OCI-LY7 (cell line): ENCODE results near the gene KSR1. TPM values are rescaled to one million over a fixed set of nuclear protein-coding genes. Genes with fewer than 3 reads are reported as not detected.

Experiments used
- BruUV-seq: library from RNA; stranded (reverse); fragments of 400-500 nt; replicated peaks from 2 replicates; lab custom pipeline; 2021; lab: Mats Ljungman, UMichigan
- CTCF ChIA-PET: fragments of 300-600 bp; sonication (Branson Sonifier 250); formaldehyde crosslinking; loops from one replicate; lab custom pipeline; 2022; ENCODE audit warnings: antibody characterized with exemption; ENCODE audit not compliant: unreplicated experiment; lab: Charles Lee
- POLR2A ChIA-PET: fragments of 300-600 bp; sonication (Branson Sonifier 250); formaldehyde crosslinking; loops from one replicate; lab custom pipeline; 2022; ENCODE audit warnings: antibody characterized with exemption; lab: Charles Lee
- DNase-seq: peaks from one replicate; pipeline ENCODE4 v3.0.0-alpha.2; 2015; ENCODE audit warnings: low spot score
- H2AFZ ChIP-seq: fragments of 200-600 bp; sonication (generic), shearing (Covaris generic); 2 replicates; pipeline ENCODE4 v1.6.1; 2014; ENCODE audit warnings: mild to moderate bottlenecking, antibody characterized with exemption, low read length, moderate library complexity
- H3K27ac ChIP-seq: fragments of 200-600 bp; sonication (generic); 2 replicates; pipeline ENCODE4 v1.5.1; 2014; ENCODE audit warnings: mixed run types, low read depth, mild to moderate bottlenecking, moderate library complexity, low read length, inconsistent platforms; ENCODE audit not compliant: poor library complexity, severe bottlenecking
- H3K36me3 ChIP-seq: fragments of 200-600 bp; sonication (generic); 2 replicates; pipeline ENCODE4 v1.6.1; 2014; ENCODE audit warnings: mild to moderate bottlenecking, antibody characterized with exemption, low read length, moderate library complexity, mixed read lengths; ENCODE audit not compliant: insufficient read depth
- H3K4me1 ChIP-seq: fragments of 200-600 bp; sonication (generic); 2 replicates; pipeline ENCODE4 v1.5.1; 2014; ENCODE audit warnings: mild to moderate bottlenecking, low read length; ENCODE audit not compliant: insufficient read depth, poor library complexity, severe bottlenecking
- H3K4me2 ChIP-seq: fragments of 200-600 bp; sonication (generic); 2 replicates; pipeline ENCODE4 v1.6.1; 2014; ENCODE audit warnings: mild to moderate bottlenecking, low read length
- H3K4me3 ChIP-seq: fragments of 200-600 bp; sonication (generic); 2 replicates; pipeline ENCODE4 v1.5.1; 2014; ENCODE audit warnings: mild to moderate bottlenecking, low read depth, low read length; ENCODE audit not compliant: poor library complexity, severe bottlenecking
- H3K79me2 ChIP-seq: fragments of 200-600 bp; sonication (generic); 2 replicates; pipeline ENCODE4 v1.6.1; 2016; ENCODE audit warnings: low read depth, mild to moderate bottlenecking, low read length, moderate library complexity, mixed read lengths; ENCODE audit not compliant: insufficient read depth
- H3K9me2 ChIP-seq: fragments of 200-600 bp; sonication (generic); 2 replicates; pipeline ENCODE4 v1.6.1; 2016; ENCODE audit warnings: mild to moderate bottlenecking, low read length, mixed read lengths; ENCODE audit not compliant: insufficient read depth
- H3K9me3 ChIP-seq: fragments of 200-600 bp; sonication (generic); 2 replicates; pipeline ENCODE4 v1.6.1; 2014; ENCODE audit warnings: mild to moderate bottlenecking, mixed run types, low read length, mixed read lengths
- H4K20me1 ChIP-seq: fragments of 200-600 bp; sonication (generic); 2 replicates; pipeline ENCODE4 v1.6.1; 2014; ENCODE audit warnings: mild to moderate bottlenecking, antibody characterized with exemption, low read length, moderate library complexity, mixed read lengths; ENCODE audit not compliant: insufficient read depth
- CTCF ChIP-seq: fragments of 200-600 bp; sonication (generic); conservative IDR thresholded peaks from 2 replicates; pipeline ENCODE4 v1.5.1; 2014; ENCODE audit warnings: mild to moderate bottlenecking, antibody characterized with exemption, low read length, moderate library complexity, mixed read lengths
- EZH2phosphoT487 ChIP-seq: fragments of 200-600 bp; sonication (generic); IDR thresholded peaks from 2 replicates; pipeline ENCODE4 v1.6.1; 2018; ENCODE audit warnings: low read depth, borderline replicate concordance, mild to moderate bottlenecking, mixed run types, antibody characterized with exemption, low read length, moderate library complexity, mixed read lengths
- intact Hi-C: fragments of 100-400 bp; cut with micrococcal nuclease; formaldehyde crosslinking; loops from one replicate; pipeline ENCODE4 v1.10.0; 2022; ENCODE audit not compliant: unreplicated experiment
- total RNA-seq, 2 experiments: library from RNA; depleted of rRNA in 1 of 2; stranded (reverse); fragments of >200 nt in 1 of 2; shearing (Covaris generic) in 1 of 2; gene quantifications; 2 replicates each; pipeline ENCODE4 v1.2.3, GENCODE V29; 2014 to 2022

The KSR1 gene
- total RNA-seq, 2 experiments from 2014 or later: 2.2 to 4.1 TPM

DNA sequence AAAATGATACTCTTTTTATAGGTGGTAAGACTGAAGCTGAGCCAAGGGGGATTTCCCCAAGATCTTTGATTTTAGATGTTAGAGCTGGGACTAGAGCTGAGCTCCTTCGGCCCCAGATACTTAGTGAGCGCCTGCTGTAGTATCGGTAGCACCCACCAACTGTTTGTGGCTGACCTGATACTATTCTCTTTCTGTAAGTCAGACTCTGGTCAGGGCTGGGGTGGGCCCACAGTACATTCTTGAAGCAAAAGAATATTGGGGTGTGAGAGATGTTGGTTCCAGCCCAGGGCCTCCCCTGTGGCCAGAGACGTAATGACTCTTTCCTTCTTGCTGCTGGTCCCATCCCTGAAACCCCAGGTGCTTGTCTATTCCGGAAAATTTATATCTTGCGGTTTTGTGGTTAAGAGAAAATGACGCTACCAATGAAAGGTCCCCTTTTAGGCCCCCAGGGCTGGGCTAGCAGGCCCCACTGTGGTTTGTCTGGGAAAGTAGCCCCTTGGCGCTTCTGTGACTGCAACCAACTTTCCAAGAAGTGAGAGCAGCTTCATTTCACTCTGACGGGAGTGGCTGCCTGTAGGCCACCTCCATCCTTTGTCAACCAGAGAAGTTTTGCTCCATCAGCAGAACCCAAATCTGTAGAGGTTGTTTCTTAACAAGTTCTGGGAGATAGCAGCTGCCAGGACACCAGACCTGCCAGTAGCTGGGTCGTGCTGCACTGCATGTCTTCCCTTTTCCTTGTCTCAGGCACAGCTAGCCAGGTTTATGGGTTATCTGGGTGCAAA, 88.3 kb downstream of the KSR1 start:
- no peak for TF ChIP-seq CTCF
- no peak for TF ChIP-seq EZH2phosphoT487
- peak; percentile 51 for DNase-seq

DNA sequence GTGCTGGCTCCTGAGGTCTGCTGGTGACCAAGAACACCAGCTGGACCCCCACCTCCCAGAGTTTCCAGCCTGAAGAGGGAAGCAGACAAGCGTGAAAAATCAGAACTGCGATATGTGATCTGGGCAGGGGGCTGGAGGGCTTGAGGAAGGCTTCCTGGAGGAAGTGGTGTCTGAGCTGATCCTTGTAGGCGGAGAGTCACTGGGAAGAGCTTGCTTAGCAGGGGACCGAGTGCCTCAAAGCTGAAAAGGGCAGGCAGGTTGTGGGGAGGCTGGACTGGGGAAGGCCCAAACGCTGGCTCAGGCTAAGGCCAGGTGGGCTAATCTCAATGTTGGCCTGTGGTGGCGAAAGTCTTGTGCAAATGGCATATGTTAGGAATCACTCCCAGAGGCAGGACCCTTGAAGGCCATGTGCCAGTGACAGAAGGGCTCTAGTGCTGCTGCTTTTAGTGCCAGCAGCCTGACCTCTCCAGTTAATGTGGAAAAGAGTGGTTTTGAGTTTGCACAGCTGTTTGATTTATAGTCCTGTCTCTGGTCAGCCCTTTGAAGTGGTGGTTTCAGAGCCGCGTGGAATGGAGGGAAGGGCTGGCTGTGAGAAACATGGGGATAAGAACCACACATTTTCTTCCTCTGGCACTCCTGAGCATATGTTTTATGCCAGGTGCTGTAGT, 89.4 kb downstream of the KSR1 start:
- intact Hi-C loops: no loop called here
- POLR2A ChIA-PET: interaction anchor here (1.4 kb wide), 1 partner anchor 8 kb away, joined by 3 read pairs; no protein-coding TSS in a partner anchor
- CTCF ChIA-PET: no interaction called here
- Histone ChIP-seq H3K27ac (no peak overlapping the region), H3K4me3 (no peak overlapping the region), H3K79me2 (no peaks in the 10 kb centered on the region), H3K36me3 (no peaks in the 10 kb centered on the region), H3K4me2 (no peak overlapping the region), H4K20me1 (0 out of 2 replicates have a peak, but pooled peaks cover 5% of the 10 kb centered on the region), H2AFZ (no peak overlapping the region), H3K9me3 (no peaks in the 10 kb centered on the region), H3K9me2 (no peaks in the 10 kb centered on the region), H3K4me1 (peaks cover 15% of the 10 kb centered on the region)
- BruUV-seq: no TSS peak
- no peak for DNase-seq
- TF ChIP-seq CTCF (no peak), EZH2phosphoT487 (no peak)

More for the DNA sequence above, 88.3 kb downstream of the KSR1 start:
- no peaks in the 10 kb centered on the region for H3K79me2 ChIP-seq
- H3K27ac ChIP-seq: no peak overlapping the region
- BruUV-seq: no TSS peak
- ChIA-PET CTCF (interaction anchor here (0.6 kb wide), 1 partner anchor 88 kb away, joined by 4 read pairs; the partner anchor contains the start of gene KSR1), POLR2A (interaction anchor here (1.4 kb wide), 1 partner anchor 9 kb away, joined by 3 read pairs; no protein-coding TSS in a partner anchor)
- no peak overlapping the region for H3K4me3 ChIP-seq
- no peak overlapping the region for H2AFZ ChIP-seq
- H3K36me3 ChIP-seq: no peaks in the 10 kb centered on the region
- H3K9me2 ChIP-seq: no peaks in the 10 kb centered on the region
- 0 out of 2 replicates have a peak, but pooled peaks cover 5% of the 10 kb centered on the region for H4K20me1 ChIP-seq
- no peaks in the 10 kb centered on the region for H3K9me3 ChIP-seq
- H3K4me2 ChIP-seq: peak overlapping the region; percentile 35
- intact Hi-C loops: no loop called here
- H3K4me1 ChIP-seq: peaks cover 15% of the 10 kb centered on the region
